ENCODE measurements around the gene NUCKS1.

Gene NUCKS1

GRCh38 chr1:205667909-205668643 lies 81.9 kb downstream of the NUCKS1 start:
- no peak for DNase-seq

- no peak for DNase-seq
Observed at GRCh38 chr1:205666372-205667166, 83.4 kb downstream of the NUCKS1 start.

GRCh38 chr1:205665201-205666045 lies 84.6 kb downstream of the NUCKS1 start:
- no peak for DNase-seq

- no peak for DNase-seq
Observed at GRCh38 chr1:205664399-205665017, 85.5 kb downstream of the NUCKS1 start.

GRCh38 chr1:205663286-205663936 lies 86.6 kb downstream of the NUCKS1 start:
- no peak for DNase-seq
